Measurements from ENCODE around the gene KCNK13.

KCNK13 gene

DNA sequence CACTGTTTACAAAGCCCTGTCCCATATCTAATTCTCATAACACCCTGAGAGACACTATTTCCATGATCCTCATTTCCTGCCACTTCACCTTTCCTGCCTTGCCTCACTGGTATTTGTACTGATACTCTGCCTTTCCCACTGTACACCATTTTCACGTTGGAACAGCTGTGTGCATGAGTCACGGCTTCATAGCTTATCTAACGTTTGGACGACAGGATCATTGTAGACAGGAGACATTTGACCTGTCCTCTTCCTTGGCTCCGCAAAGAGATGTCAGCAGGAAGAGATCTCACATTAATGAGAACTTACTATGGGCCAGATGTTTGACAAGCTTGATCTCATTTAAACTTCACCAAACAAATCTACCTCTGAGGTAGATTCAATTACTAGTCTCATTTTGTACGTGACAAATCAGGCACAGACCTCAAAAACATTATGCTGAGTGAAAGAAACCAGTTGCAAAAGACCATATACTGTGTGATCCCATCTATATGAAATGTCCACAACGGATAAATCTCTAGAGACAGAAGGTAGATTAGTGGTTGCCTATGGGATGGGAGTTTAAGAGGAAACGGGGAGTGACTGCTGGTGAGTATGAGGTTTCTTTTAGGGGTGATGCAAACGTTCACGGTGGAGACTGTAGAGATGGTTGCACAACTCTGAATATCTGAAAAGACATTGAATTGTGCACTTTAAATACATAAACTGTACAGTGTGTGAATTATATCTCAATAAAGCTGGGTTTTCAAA, 71.2 kb downstream of the KCNK13 start:
- DNase-seq (ENCODE audit: low read depth): no peak

DNA sequence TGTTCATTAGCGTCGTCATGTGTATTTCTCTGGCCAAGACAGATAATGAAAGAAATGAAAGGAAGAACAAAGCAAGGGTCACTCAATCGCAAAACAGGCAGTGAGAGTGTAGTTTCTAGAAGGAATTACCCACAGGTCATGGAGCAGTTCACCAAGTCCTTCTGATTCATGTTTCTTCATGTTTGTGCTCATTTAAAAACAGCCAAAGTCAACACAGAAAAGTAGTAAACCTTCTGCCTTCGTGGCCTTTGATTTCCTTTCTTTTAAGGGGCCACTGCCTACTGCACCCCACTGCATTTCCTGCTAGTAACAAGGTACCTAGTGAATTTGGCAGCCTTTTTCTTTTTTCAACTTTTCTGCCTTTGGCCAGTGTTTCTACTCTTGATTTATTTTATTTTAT, 75.1 kb downstream of the KCNK13 start:
- DNase-seq (ENCODE audit: low read depth): no peak

- DNase-seq (ENCODE audit: low read depth): peak; percentile 43
These were observed 76.0 kb downstream of the KCNK13 start for GRCh38 chr14:90137807-90138206.

DNA sequence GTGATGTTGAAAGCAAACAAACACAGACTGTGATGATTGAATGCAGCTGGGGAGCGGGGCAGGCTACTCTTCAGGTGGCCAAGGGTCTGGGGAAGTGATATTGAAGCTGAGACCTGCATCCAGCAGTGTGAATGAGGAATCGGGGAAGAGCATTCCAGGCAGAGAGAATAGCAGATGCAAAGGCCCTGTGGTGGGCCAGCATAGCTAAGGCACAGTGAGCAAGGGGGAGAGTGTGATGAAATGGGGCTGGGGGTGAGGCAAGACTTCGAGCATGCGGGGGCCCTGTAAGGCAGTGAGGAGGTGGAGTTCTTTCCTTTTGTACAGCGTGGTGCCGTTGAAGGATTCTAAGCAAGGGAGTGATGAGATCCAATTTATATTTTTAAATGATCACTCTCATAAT, 77.4 kb downstream of the KCNK13 start:
- no peak for DNase-seq (ENCODE audit: low read depth)

GRCh38 chr14:90140298-90140955, 78.6 kb downstream of the KCNK13 start:
- DNase-seq (ENCODE audit: low read depth): peak; percentile 60

- DNase-seq (ENCODE audit: low read depth): peak; percentile 52
These were observed 79.1 kb downstream of the KCNK13 start for GRCh38 chr14:90140956-90141316.

GRCh38 chr14:90153429-90153828, 91.6 kb downstream of the KCNK13 start:
- DNase-seq (ENCODE audit: low read depth): no peak

DNA sequence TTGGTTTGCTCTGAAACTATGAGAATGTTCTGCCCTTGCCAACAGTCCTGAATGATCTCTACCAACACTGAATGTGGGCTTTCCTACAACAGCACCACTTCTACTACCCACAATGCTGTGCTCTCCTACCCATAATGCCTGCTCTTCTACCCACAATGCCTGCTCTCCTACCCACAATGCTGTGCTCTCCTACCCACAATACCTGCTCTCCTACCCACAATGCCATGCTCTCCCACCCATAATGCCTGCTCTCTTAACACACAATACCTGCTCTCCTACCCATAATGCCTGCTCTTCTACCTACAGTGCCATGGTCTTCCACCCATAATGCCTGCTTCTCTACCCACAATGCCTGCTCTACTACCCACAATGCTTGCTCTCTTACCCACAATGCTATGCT, 92.3 kb downstream of the KCNK13 start:
- DNase-seq (ENCODE audit: low read depth): no peak

GRCh38 chr14:90159146-90159545, 97.4 kb downstream of the KCNK13 start:
- DNase-seq (ENCODE audit: low read depth): no peak

- no peak for DNase-seq (ENCODE audit: low read depth)
These were observed 97.9 kb downstream of the KCNK13 start for GRCh38 chr14:90159688-90160087.

GRCh38 chr14:90161129-90161528, 99.3 kb downstream of the KCNK13 start:
- DNase-seq (ENCODE audit: low read depth): no peak

GRCh38 chr14:90168425-90169105, 106.8 kb downstream of the KCNK13 start:
- peak; percentile 31 for DNase-seq (ENCODE audit: low read depth)

DNA sequence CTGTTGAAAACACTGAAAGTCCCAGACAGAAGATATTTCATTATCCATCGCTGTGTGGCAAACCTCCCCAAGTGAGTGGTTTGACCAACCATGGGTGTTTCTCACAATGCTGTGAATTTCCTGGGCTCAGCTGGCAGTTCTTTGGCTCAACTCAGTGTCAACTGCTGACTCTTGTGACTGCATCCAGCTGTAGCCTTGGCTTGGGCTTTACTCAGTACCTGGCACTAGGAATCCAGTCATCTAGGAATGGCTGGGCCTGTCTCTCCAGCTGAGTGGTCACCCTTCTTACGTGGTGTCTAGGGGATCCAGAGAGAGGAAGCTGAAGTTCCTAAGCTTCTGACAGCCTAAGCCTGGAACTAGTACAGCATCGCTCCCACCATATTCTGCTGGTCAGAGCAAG, 113.8 kb downstream of the KCNK13 start:
- no peak for DNase-seq (ENCODE audit: low read depth)

DNA sequence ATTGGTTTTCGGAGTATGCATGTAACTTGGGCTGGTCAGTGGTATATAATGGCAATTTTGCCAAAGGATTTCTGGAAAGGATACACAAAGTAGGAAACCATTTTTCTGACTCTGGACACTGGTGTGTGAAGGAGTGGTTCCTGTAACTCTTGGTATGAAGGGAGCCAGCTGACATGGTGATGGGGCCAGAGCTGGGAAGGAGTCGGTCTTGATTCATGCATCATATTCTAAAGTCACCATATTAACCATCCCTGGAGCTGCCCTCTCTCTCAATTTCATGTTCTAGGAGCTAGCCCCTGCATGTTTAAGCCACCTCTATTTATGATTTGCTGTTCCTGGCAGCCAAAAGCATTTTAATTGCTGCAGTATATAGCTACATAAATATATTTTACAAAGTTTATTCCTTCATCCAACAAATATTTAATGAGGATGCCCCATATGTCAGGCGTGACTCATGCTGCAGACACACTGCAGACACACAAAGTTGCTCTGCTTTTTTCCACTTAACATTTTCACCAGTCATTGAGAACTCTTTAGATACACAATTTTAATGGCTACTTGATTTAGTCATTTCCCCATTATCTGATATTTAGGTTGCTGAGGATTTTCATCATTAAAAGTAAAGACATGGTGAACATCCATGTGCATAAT, 115.9 kb downstream of the KCNK13 start:
- DNase-seq (ENCODE audit: low read depth): no peak

GRCh38 chr14:90179357-90179756, 117.6 kb downstream of the KCNK13 start:
- DNase-seq (ENCODE audit: low read depth): no peak

GRCh38 chr14:90179809-90180779, 118.3 kb downstream of the KCNK13 start:
- no peak for DNase-seq (ENCODE audit: low read depth)

- DNase-seq (ENCODE audit: low read depth): no peak
These were observed 122.3 kb downstream of the KCNK13 start for GRCh38 chr14:90184094-90184493.

- no peak for DNase-seq (ENCODE audit: low read depth)
These were observed 122.9 kb downstream of the KCNK13 start for GRCh38 chr14:90184571-90185266.

DNA sequence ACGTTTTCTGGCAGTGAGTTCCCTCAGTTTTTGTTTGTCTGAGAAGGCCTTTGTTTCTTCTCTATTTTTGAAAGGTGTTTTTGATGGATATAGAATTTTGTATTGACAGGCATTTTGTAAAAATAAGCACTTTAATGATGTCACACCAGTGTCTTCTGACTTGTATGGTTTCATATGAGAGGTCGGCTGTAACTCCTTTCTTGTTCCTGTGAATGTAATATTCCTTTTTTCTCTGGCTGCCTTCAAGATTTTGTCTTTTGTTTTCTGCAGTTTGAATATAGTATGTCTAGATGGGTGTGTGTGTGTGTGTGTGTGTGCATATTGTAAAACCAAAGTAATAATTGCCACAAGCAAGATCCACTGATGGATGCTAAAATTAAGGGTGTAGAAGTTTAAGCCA, 126.8 kb downstream of the KCNK13 start:
- no peak for DNase-seq (ENCODE audit: low read depth)

DNA sequence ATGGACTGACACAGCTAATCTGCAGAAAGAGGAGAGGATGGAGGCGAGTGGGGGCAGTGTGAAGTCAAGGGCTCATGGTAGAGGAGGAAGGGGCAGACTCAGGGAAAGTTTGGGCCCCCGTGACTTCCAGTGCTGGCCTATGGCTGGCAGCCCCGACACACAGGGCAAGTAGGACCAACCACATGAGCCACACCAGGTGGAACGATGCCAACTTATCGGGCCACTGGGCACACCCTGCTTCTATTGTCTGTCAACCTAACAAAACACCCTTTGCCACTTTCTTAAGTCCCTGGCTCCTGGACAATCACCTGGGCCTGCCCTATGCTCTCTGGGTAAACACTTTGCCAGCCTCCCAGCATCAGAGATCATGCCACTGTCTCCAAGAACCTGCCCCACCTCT, 129.4 kb downstream of the KCNK13 start:
- DNase-seq (ENCODE audit: low read depth): no peak

DNA sequence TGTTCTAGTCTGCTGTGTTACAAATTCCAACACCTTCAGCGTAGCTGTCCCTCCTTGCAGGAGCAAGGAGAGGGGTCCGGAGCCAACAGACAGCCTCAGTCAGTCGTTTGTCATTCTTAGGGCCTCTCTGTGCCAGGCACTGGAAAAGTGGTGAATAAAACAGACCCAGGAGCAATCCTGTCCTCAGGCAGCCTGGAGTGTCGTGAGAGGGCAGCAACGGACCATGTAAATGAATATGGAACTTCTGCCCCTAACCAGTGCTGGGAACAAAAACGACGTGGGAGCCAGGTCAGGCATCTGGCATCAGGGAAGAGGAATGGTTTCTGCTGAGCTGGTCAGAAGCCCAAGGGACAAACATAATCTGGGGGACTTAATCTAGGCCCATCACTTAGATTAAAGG, 129.8 kb downstream of the KCNK13 start:
- no peak for DNase-seq (ENCODE audit: low read depth)
